A549 (cell line): Measurements from ENCODE around the gene MOV10L1.

Experiments used
- CEBPB ChIP-seq, 2 experiments: fragments of >200 bp in 1 of 2; sonication (Bioruptor Twin) in 1 of 2; formaldehyde crosslinking in 1 of 2; IDR thresholded peaks; 2 replicates each; pipeline ENCODE4 v1.6.1; 2012 to 2016
- CTCF ChIP-seq: fragments of >200 bp; sonication (Bioruptor Twin); formaldehyde crosslinking; IDR thresholded peaks from 3 replicates; pipeline ENCODE4 v1.5.1; 2016
- EHMT2 ChIP-seq: fragments of 200-600 bp; sonication (generic); IDR thresholded peaks from 2 replicates; pipeline ENCODE4 v1.6.1; 2016; ENCODE audit warnings: antibody characterized with exemption, low read depth, mild to moderate bottlenecking, moderate library complexity
- EP300 ChIP-seq, 2 experiments: fragments of >200 bp; sonication (Bioruptor Twin); formaldehyde crosslinking; IDR thresholded peaks; 2 replicates in 1 of 2; 3 replicates in 1 of 2; pipeline ENCODE4 v1.6.1; 2016 to 2017
- HMGXB4 ChIP-seq: fragments of 250-450 bp; sonication (Bioruptor Pico); IDR thresholded peaks from 2 replicates; pipeline ENCODE4 v1.5.0; 2021; ENCODE audit warnings: mild to moderate bottlenecking, moderate library complexity, borderline replicate concordance
- JUN ChIP-seq, 2 experiments: fragments of >200 bp; sonication (Bioruptor Twin); formaldehyde crosslinking; IDR thresholded peaks; 2 replicates in 1 of 2; 3 replicates in 1 of 2; pipeline ENCODE4 v1.6.1; 2016 to 2017
- JUNB ChIP-seq: fragments of >200 bp; sonication (Bioruptor Twin); formaldehyde crosslinking; IDR thresholded peaks from 2 replicates; pipeline ENCODE4 v1.6.1; 2016
- MAX ChIP-seq: IDR thresholded peaks from 2 replicates; pipeline ENCODE4 v1.6.1; 2012
- POLR2A ChIP-seq: IDR thresholded peaks from 2 replicates; pipeline ENCODE4 v1.6.1; 2012; ENCODE audit warnings: mild to moderate bottlenecking, low read length
- RAD21 ChIP-seq, 2 experiments: fragments of >200 bp in 1 of 2; sonication (Bioruptor Twin) in 1 of 2; formaldehyde crosslinking in 1 of 2; IDR thresholded peaks in 1 of 2; conservative IDR thresholded peaks in 1 of 2; 2 replicates in 1 of 2; 3 replicates in 1 of 2; pipeline ENCODE4 v1.6.1; 2012 to 2018; ENCODE audit warnings: inconsistent platforms in 1 of 2
- RFX5 ChIP-seq: fragments of 450-650 bp; IDR thresholded peaks from 2 replicates; pipeline ENCODE4 v1.7.1; 2014; ENCODE audit warnings: antibody characterized with exemption, mild to moderate bottlenecking, moderate library complexity
- TF ChIP-seq, protein P1 (sequence below): fragments of 200-600 bp; sonication (generic); IDR thresholded peaks from 2 replicates; pipeline ENCODE4 v1.6.1; 2016; ENCODE audit warnings: antibody characterized with exemption, mild to moderate bottlenecking, moderate library complexity

DNA sequence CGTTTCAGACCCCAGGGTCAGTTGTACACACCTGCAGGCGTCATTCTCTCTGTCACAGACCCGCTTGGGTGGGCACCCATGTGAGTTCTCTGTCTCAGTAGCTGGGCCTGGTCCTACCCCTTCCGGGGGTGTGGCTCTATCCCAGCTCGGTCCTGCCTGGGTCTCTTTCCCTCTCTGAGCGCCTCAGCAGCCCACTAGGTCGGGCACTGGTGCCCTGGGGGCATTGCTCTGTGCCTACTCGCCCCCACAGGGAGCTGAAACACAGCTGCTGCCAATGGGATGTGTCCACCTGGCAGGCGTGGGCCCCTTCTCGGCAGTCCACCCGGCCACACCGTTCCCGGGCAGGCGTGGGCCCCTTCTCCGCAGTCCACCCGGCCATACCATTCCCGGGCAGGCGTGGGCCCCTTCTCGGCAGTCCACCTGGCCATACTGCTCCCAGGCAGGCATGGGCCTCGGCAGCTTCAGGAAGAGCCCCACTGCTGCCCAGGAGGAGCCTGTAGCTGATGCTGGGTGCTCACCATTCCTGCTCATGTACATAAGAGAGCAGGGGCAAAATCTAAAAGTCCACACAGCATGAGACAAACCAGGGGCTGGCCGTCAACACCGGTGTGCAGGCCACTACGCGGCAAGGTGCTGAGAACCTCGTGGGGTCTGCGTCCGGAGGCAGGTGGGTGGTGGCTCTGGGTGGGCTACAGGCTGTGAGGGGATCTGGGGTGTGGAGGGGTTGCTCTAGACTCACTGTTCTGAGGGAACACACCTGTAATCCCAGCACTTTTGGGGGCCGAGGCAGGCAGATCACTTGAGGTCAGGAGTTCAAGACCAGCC, 16.9 kb upstream of the MOV10L1 start:
- TF ChIP-seq EP300 (IDR thresholded peaks at IDR 0.05) (no peak), RAD21 (conservative IDR thresholded peaks at IDR 0.05 in 1 of 2, IDR thresholded peaks at IDR 0.05 in 1 of 2) (no peak), CTCF (no peak), HMGXB4 (no peak), JUN (IDR thresholded peaks at IDR 0.05) (no peak), POLR2A (no peak), MAX (no peak), EHMT2 (no peak), JUNB (no peak), CEBPB (IDR thresholded peaks at IDR 0.05) (no peak), RFX5 (no peak)
- TF ChIP-seq, protein P1, sequence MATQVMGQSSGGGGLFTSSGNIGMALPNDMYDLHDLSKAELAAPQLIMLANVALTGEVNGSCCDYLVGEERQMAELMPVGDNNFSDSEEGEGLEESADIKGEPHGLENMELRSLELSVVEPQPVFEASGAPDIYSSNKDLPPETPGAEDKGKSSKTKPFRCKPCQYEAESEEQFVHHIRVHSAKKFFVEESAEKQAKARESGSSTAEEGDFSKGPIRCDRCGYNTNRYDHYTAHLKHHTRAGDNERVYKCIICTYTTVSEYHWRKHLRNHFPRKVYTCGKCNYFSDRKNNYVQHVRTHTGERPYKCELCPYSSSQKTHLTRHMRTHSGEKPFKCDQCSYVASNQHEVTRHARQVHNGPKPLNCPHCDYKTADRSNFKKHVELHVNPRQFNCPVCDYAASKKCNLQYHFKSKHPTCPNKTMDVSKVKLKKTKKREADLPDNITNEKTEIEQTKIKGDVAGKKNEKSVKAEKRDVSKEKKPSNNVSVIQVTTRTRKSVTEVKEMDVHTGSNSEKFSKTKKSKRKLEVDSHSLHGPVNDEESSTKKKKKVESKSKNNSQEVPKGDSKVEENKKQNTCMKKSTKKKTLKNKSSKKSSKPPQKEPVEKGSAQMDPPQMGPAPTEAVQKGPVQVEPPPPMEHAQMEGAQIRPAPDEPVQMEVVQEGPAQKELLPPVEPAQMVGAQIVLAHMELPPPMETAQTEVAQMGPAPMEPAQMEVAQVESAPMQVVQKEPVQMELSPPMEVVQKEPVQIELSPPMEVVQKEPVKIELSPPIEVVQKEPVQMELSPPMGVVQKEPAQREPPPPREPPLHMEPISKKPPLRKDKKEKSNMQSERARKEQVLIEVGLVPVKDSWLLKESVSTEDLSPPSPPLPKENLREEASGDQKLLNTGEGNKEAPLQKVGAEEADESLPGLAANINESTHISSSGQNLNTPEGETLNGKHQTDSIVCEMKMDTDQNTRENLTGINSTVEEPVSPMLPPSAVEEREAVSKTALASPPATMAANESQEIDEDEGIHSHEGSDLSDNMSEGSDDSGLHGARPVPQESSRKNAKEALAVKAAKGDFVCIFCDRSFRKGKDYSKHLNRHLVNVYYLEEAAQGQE, result no peak
